ENCODE results near the gene SCN4A.
A peak's percentile ranks its signal among the peaks of the same experiment; 100 is the strongest.

Gene SCN4A

GRCh38 chr17:64001763-64002529, 29.2 kb upstream of the SCN4A start:
- no peak for DNase-seq

GRCh38 chr17:64001091-64001579, 28.4 kb upstream of the SCN4A start:
- no peak for DNase-seq

- DNase-seq, result peak in 1 of 6 experiments; percentile 6
Observed at GRCh38 chr17:63999680-64000531, 27.2 kb upstream of the SCN4A start.

- peak in 3 of 6 experiments; percentile 6 to 16 (median 12) for DNase-seq
Observed at GRCh38 chr17:63998721-63999679, 26.3 kb upstream of the SCN4A start.

GRCh38 chr17:63998050-63998720, 25.5 kb upstream of the SCN4A start, which contains the start of gene PRR29:
TSS of gene PRR29 (plus strand) at chr17:63998351. CDS start at chr17:63998365, 14 bp downstream.
- DNase-seq, result peak; percentile 50 to 71 (median 65)

- no peak for DNase-seq
Observed at GRCh38 chr17:63997341-63998048, 24.8 kb upstream of the SCN4A start.

GRCh38 chr17:63996430-63997182, 23.9 kb upstream of the SCN4A start:
- no peak for DNase-seq

- DNase-seq, result no peak
Observed at GRCh38 chr17:63995626-63996025, 22.9 kb upstream of the SCN4A start.

GRCh38 chr17:63993368-63993985, 20.8 kb upstream of the SCN4A start:
- DNase-seq, result peak in 2 of 6 experiments; percentile 20 to 32

- DNase-seq, result no peak
Observed at GRCh38 chr17:63991611-63992010, 18.9 kb upstream of the SCN4A start.

- no peak for DNase-seq
Observed at GRCh38 chr17:63989622-63990345, 17.1 kb upstream of the SCN4A start.

- no peak for DNase-seq
Observed at GRCh38 chr17:63988741-63989621, 16.3 kb upstream of the SCN4A start.

GRCh38 chr17:63988127-63988478, 15.4 kb upstream of the SCN4A start:
- no peak for DNase-seq

GRCh38 chr17:63987221-63988126, 14.8 kb upstream of the SCN4A start:
- no peak for DNase-seq

GRCh38 chr17:63986821-63987220, 14.1 kb upstream of the SCN4A start:
- DNase-seq, result no peak

- no peak for DNase-seq
Observed at GRCh38 chr17:63985387-63986140, 12.8 kb upstream of the SCN4A start.
